Nephron (organoid): Measurements from ENCODE around the gene VWA8.

ENCODE experiments used
- H3K27ac Mint-ChIP-seq, 3 experiments: 2 replicates each; pipeline ENCODE4 v1.8.0; 2020; ENCODE audit warnings: mixed read lengths in 3 of 3, mild to moderate bottlenecking in 2 of 3, moderate library complexity in 1 of 3
- H3K27me3 Mint-ChIP-seq: 2 replicates; pipeline ENCODE4 v1.8.0; 2021; ENCODE audit warnings: low read depth, mild to moderate bottlenecking, moderate library complexity, mixed read lengths
- H3K36me3 Mint-ChIP-seq: 2 replicates; pipeline ENCODE4 v1.8.0; 2020; ENCODE audit warnings: low read depth, mixed read lengths
- H3K4me1 Mint-ChIP-seq: 2 replicates; pipeline ENCODE4 v1.8.0; 2020; ENCODE audit warnings: mixed read lengths
- H3K4me3 Mint-ChIP-seq, 3 experiments: 2 replicates each; pipeline ENCODE4 v1.8.0; 2020; ENCODE audit warnings: mild to moderate bottlenecking in 3 of 3, mixed read lengths in 3 of 3, moderate library complexity in 2 of 3
- H3K9me3 Mint-ChIP-seq: 2 replicates; pipeline ENCODE4 v1.8.0; 2020; ENCODE audit warnings: mixed read lengths
- CTCF ChIP-seq, 3 experiments: fragments of 200-600 bp; sonication (generic); IDR thresholded peaks; one replicate each; pipeline ENCODE4 v1.5.0; 2021; ENCODE audit warnings: antibody characterized with exemption in 3 of 3; ENCODE audit not compliant: unreplicated experiment in 3 of 3

The VWA8 gene

GRCh38 chr13:41962994-41963393 is 2.1 kb upstream of the VWA8 start:
- H3K9me3 Mint-ChIP-seq, result no peaks in the 10 kb centered on the region
- no peaks in the 10 kb centered on the region for H3K36me3 Mint-ChIP-seq
- peak overlapping the region in 1 of 3 experiments; percentile 2 for H3K27ac Mint-ChIP-seq
- H3K27me3 Mint-ChIP-seq, result peaks cover 4% of the 10 kb centered on the region
- H3K4me1 Mint-ChIP-seq, result peaks cover 20% of the 10 kb centered on the region
- H3K4me3 Mint-ChIP-seq, result peak overlapping the region in 2 of 3 experiments; percentile 14 to 31
- no peak for TF ChIP-seq CTCF (IDR thresholded peaks at IDR 0.05; ENCODE audit: unreplicated experiment in 3 of 3)

- Mint-ChIP-seq H3K4me1 (peaks cover 20% of the 10 kb centered on the region), H3K27me3 (peaks cover 2% of the 10 kb centered on the region), H3K27ac (peak overlapping the region; percentile 92 to 99 (median 99)), H3K4me3 (peak overlapping the region; percentile 86 to 94 (median 89)), H3K9me3 (no peaks in the 10 kb centered on the region), H3K36me3 (no peaks in the 10 kb centered on the region)
- no peak for TF ChIP-seq CTCF (IDR thresholded peaks at IDR 0.05; ENCODE audit: unreplicated experiment in 3 of 3)
Measured at GRCh38 chr13:41961466-41961760, 504 bp upstream of the VWA8 start.

- Mint-ChIP-seq H3K4me3 (peak overlapping the region; percentile 94 to 97 (median 95)), H3K9me3 (no peaks in the 10 kb centered on the region), H3K4me1 (peaks cover 20% of the 10 kb centered on the region), H3K27me3 (no peaks in the 10 kb centered on the region), H3K36me3 (no peaks in the 10 kb centered on the region), H3K27ac (peak overlapping the region; percentile 92 to 99 (median 98))
- no peak for TF ChIP-seq CTCF (IDR thresholded peaks at IDR 0.05; ENCODE audit: unreplicated experiment in 3 of 3)
Measured at GRCh38 chr13:41960211-41960636, 685 bp downstream of the VWA8 start.

GRCh38 chr13:41956272-41956671 is 4.6 kb downstream of the VWA8 start:
- peak overlapping the region in 1 of 3 experiments; percentile 76 for H3K27ac Mint-ChIP-seq
- no peak for TF ChIP-seq CTCF (IDR thresholded peaks at IDR 0.05; ENCODE audit: unreplicated experiment in 3 of 3)
- no peaks in the 10 kb centered on the region for H3K9me3 Mint-ChIP-seq
- no peaks in the 10 kb centered on the region for H3K27me3 Mint-ChIP-seq
- peaks cover 7% of the 10 kb centered on the region for H3K36me3 Mint-ChIP-seq
- H3K4me3 Mint-ChIP-seq, result no peak overlapping the region
- H3K4me1 Mint-ChIP-seq, result peaks cover 24% of the 10 kb centered on the region

GRCh38 chr13:41955605-41956004 is 5.3 kb downstream of the VWA8 start:
- Mint-ChIP-seq H3K27me3 (no peaks in the 10 kb centered on the region), H3K9me3 (no peaks in the 10 kb centered on the region), H3K27ac (peak overlapping the region in 1 of 3 experiments; percentile 76), H3K36me3 (peaks cover 8% of the 10 kb centered on the region), H3K4me3 (no peak overlapping the region), H3K4me1 (peaks cover 24% of the 10 kb centered on the region)
- no peak for TF ChIP-seq CTCF (IDR thresholded peaks at IDR 0.05; ENCODE audit: unreplicated experiment in 3 of 3)

GRCh38 chr13:41954226-41954625 is 6.7 kb downstream of the VWA8 start:
- peaks cover 15% of the 10 kb centered on the region for H3K4me1 Mint-ChIP-seq

More at GRCh38 chr13:41954226-41954625, 6.7 kb downstream of the VWA8 start:
- no peaks in the 10 kb centered on the region for H3K27me3 Mint-ChIP-seq
- H3K27ac Mint-ChIP-seq, result no peak overlapping the region
- no peak overlapping the region for H3K4me3 Mint-ChIP-seq
- peaks cover 11% of the 10 kb centered on the region for H3K36me3 Mint-ChIP-seq
- no peaks in the 10 kb centered on the region for H3K9me3 Mint-ChIP-seq
- no peak for TF ChIP-seq CTCF (IDR thresholded peaks at IDR 0.05; ENCODE audit: unreplicated experiment in 3 of 3)
